K562 (cell line): ENCODE results near the gene CTDSPL. TPM values are rescaled to one million over a fixed set of nuclear protein-coding genes. Genes with fewer than 3 reads are reported as not detected.
A peak's percentile ranks its signal among the peaks of the same experiment; 100 is the strongest.

Experiments used
- E2F6 ChIP-seq, 2 experiments: IDR thresholded peaks; 2 replicates each; pipeline ENCODE4 v1.6.1; 2011; ENCODE audit warnings: borderline replicate concordance in 1 of 2, control low read depth in 1 of 2, low read depth in 1 of 2, low read length in 1 of 2, mild to moderate bottlenecking in 1 of 2, mixed read lengths in 1 of 2, moderate library complexity in 1 of 2; ENCODE audit not compliant: insufficient read depth in 1 of 2, insufficient read length in 1 of 2, poor library complexity in 1 of 2, severe bottlenecking in 1 of 2; ENCODE audit errors: extremely low read depth in 1 of 2
- ELK1 ChIP-seq: sonication (generic); formaldehyde crosslinking; IDR thresholded peaks from 2 replicates; pipeline ENCODE4 v1.8.1; 2022; ENCODE audit warnings: missing genetic modification reagents
- NCOA1 ChIP-seq: fragments of 450-650 bp; IDR thresholded peaks from 2 replicates; pipeline ENCODE4 v1.6.1; 2016; ENCODE audit warnings: low read depth
- NFATC3 ChIP-seq: fragments of 450-650 bp; IDR thresholded peaks from 2 replicates; pipeline ENCODE4 v1.6.1; 2017; ENCODE audit warnings: mild to moderate bottlenecking
- NR2C1 ChIP-seq, 2 experiments: fragments of 450-650 bp; IDR thresholded peaks; 2 replicates each; pipeline ENCODE4 v1.6.1; 2017; ENCODE audit warnings: mild to moderate bottlenecking in 2 of 2, antibody characterized with exemption in 1 of 2, inconsistent platforms in 1 of 2, missing compliant biosample characterization in 1 of 2, missing genetic modification characterization in 1 of 2
- RBM17 ChIP-seq: fragments of 200-400 bp; formaldehyde crosslinking; IDR thresholded peaks from 2 replicates; pipeline ENCODE4 v1.6.1; 2017; ENCODE audit warnings: low read depth, mild to moderate bottlenecking, low read length, borderline replicate concordance
- SMAD4 ChIP-seq: fragments of 250-450 bp; sonication (Bioruptor Pico); conservative IDR thresholded peaks from 2 replicates; pipeline ENCODE4 v1.8.0; 2021; ENCODE audit warnings: inconsistent platforms, mild to moderate bottlenecking, moderate library complexity
- SNIP1 ChIP-seq: fragments of 450-650 bp; IDR thresholded peaks from 2 replicates; pipeline ENCODE4 v1.7.1; 2017; ENCODE audit warnings: low read depth, mild to moderate bottlenecking
- SRSF1 ChIP-seq: fragments of 200-400 bp; formaldehyde crosslinking; IDR thresholded peaks from 2 replicates; pipeline ENCODE4 v1.6.1; 2017; ENCODE audit warnings: mild to moderate bottlenecking, low read depth, low read length, moderate library complexity
- TAF7 ChIP-seq: fragments of 450-650 bp; IDR thresholded peaks from 2 replicates; pipeline ENCODE4 v1.6.1; 2016; ENCODE audit warnings: missing genetic modification characterization, missing compliant biosample characterization
- TEAD1 ChIP-seq, 2 experiments: fragments of 450-650 bp in 1 of 2; sonication (generic) in 1 of 2; formaldehyde crosslinking; IDR thresholded peaks; 2 replicates each; pipeline versions ENCODE4 v1.4.0 to v1.8.0; 2020 to 2022; ENCODE audit warnings: mild to moderate bottlenecking in 2 of 2, missing genetic modification reagents in 1 of 2
- TGIF2 ChIP-seq: sonication (generic); formaldehyde crosslinking; IDR thresholded peaks from 2 replicates; pipeline ENCODE4 v1.8.1; 2022; ENCODE audit warnings: mild to moderate bottlenecking, missing genetic modification reagents, moderate library complexity
- THRAP3 ChIP-seq: fragments of 450-650 bp; IDR thresholded peaks from 2 replicates; pipeline ENCODE4 v1.6.1; 2016; ENCODE audit warnings: mild to moderate bottlenecking, inconsistent platforms, borderline replicate concordance
- ZBTB5 ChIP-seq: fragments of 450-650 bp; IDR thresholded peaks from 2 replicates; pipeline ENCODE4 v1.6.1; 2017; ENCODE audit warnings: antibody characterized with exemption
- ZFPM2 ChIP-seq: fragments of 250-450 bp; sonication (Bioruptor Pico); IDR thresholded peaks from 2 replicates; pipeline ENCODE4 v1.5.1; 2022; ENCODE audit warnings: mild to moderate bottlenecking
- ZNF395 ChIP-seq: fragments of 200-800 bp; sonication (Bioruptor generic); IDR thresholded peaks from 2 replicates; pipeline ENCODE4 v1.6.1; 2017; ENCODE audit warnings: missing genetic modification characterization, missing compliant biosample characterization
- polyA plus RNA-seq, 8 experiments: library from polyadenylated mRNA; depleted of rRNA in 4 of 8; stranded (reverse) in 5 of 8; unstranded in 3 of 8; fragments of >200 nt; fragmentation: Nextera tagmentation in 2 of 8; fragmentation: Illumina TruSeq in 1 of 8; extraction: Ambion mirVana in 2 of 8; extraction: Trizol in 1 of 8; gene quantifications; 2 replicates each; pipeline versions ENCODE4 v1.2.1 to v1.2.3, GENCODE V29; 2011 to 2014; ENCODE audit warnings: inconsistent platforms in 1 of 8, missing spikeins in 1 of 8
- total RNA-seq, 7 experiments: library from RNA; depleted of rRNA in 6 of 7; stranded (reverse); fragments of >200 nt in 6 of 7; fragmentation: Illumina TruSeq in 2 of 7; extraction: Trizol in 2 of 7; gene quantifications; 2 replicates each; pipeline versions ENCODE4 v1.2.1 to v1.2.3, GENCODE V29; 2011 to 2021; ENCODE audit warnings: low replicate concordance in 1 of 7
- TF ChIP-seq, protein P1 (sequence below): fragments of 250-450 bp; sonication (Bioruptor Pico); IDR thresholded peaks from 2 replicates; pipeline ENCODE4 v1.8.0; 2021; ENCODE audit warnings: borderline replicate concordance, mild to moderate bottlenecking, moderate library complexity; ENCODE audit not compliant: poor library complexity, severe bottlenecking
- TF ChIP-seq, protein P2 (sequence below), 2 experiments: fragments of 250-450 bp in 1 of 2; fragments of 450-650 bp in 1 of 2; sonication (Bioruptor Pico) in 1 of 2; IDR thresholded peaks; 2 replicates each; pipeline versions ENCODE4 v1.6.1 to v1.8.0; 2016 to 2021; ENCODE audit warnings: mild to moderate bottlenecking in 2 of 2, moderate library complexity in 2 of 2, missing compliant biosample characterization in 1 of 2, missing genetic modification characterization in 1 of 2

Gene CTDSPL
- total and polyA plus RNA-seq, 9 of the 15 experiments (the other 6 are each of a cell fraction or from before 2014, with no cell fraction given): 5.1 to 19.3 (median 11.3) TPM

DNA sequence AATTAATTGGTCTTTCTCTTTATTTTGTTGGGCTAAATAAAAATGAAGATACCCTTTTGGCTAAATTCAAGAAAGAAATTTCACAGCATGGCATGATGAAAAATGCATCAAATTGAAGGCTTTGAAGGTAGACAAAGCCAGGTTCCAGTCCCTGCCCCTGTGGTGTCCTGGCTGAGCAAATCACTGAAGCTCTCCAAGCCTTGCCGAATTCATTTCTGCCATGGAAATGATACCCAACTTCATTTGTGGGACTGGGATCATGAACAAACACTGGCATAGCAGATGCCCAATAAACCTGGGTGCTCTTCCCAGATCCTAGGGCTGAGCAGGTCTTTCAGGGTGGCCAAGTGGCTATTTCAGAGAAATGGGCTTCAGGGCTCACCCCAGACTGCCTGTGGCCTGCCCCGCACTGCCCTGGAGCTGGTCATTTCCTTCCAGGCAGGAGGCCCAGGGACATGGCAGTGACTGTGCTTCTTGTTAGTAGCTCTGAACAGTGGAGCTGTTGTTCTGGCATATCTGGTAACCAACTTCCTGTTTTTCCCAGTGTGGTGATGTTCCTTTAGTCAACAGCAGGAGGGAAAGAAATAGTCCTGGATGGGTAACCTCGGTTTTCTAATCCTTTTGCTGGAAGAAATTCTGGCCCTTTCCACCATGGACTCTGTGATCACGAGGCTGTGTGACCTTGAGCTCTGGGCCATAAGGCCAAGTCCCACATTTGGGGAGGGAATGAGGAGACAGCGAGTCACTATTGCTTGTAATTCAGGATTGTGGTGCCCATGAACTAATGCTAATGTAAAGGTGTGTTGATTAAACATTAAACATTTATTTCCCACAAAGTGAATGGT, 47.6 kb downstream of the CTDSPL start (continued):
- TF ChIP-seq ZBTB5 (no peak), SMAD4 (CRISPR knock-in tag) (no peak), TEAD1 (CRISPR knock-in tag; IDR thresholded peaks at IDR 0.05) (no peak), ELK1 (CRISPR knock-in tag) (no peak), NCOA1 (no peak), ZFPM2 (no peak), NFATC3 (no peak), RBM17 (no peak), TAF7 (tag) (no peak), TGIF2 (CRISPR knock-in tag) (no peak), E2F6 (IDR thresholded peaks at IDR 0.05; ENCODE audit: borderline replicate concordance in 1 of 2, extremely low read depth in 1 of 2, insufficient read depth in 1 of 2, insufficient read length in 1 of 2, low read depth in 1 of 2, low read length in 1 of 2, poor library complexity in 1 of 2, severe bottlenecking in 1 of 2) (no peak), SRSF1 (no peak), THRAP3 (no peak), NR2C1 (IDR thresholded peaks at IDR 0.05) (no peak), NR2C1 (tag; IDR thresholded peaks at IDR 0.05) (0 out of 2 replicates have a peak, but pooled peaks have one; percentile 22), ZNF395 (CRISPR knock-in tag) (peak; percentile 57; the same call in 1 of the 2 replicates), SNIP1 (no peak)
- TF ChIP-seq, protein P1, sequence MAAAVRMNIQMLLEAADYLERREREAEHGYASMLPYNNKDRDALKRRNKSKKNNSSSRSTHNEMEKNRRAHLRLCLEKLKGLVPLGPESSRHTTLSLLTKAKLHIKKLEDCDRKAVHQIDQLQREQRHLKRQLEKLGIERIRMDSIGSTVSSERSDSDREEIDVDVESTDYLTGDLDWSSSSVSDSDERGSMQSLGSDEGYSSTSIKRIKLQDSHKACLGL (CRISPR knock-in tag): no peak
- TF ChIP-seq, protein P2, sequence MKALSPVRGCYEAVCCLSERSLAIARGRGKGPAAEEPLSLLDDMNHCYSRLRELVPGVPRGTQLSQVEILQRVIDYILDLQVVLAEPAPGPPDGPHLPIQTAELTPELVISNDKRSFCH (CRISPR knock-in tag; IDR thresholded peaks at IDR 0.05): no peak
- TF ChIP-seq, protein P2 (tag; IDR thresholded peaks at IDR 0.05): no peak
